ENCODE results near the gene SYTL3.
"Not testable (repeated sequence)": the region's sequence is repeated elsewhere in the genome, so short reads cannot be mapped to it uniquely, and the experiment has no call there.

- not testable (repeated sequence) for TF ChIP-seq CTCF (IDR thresholded peaks at IDR 0.05); EZH2 (IDR thresholded peaks at IDR 0.05; ENCODE audit: borderline replicate concordance, insufficient read depth, low read depth, low read length, poor library complexity, severe bottlenecking)
Observed at GRCh38 chr6:158677094-158677493, 27.2 kb downstream of the SYTL3 start.

Data from B cell (primary cell).